GM19351 (cell line): Measurements from ENCODE around the gene FOXL3.
"Not testable (repeated sequence)": the region's sequence is repeated elsewhere in the genome, so short reads cannot be mapped to it uniquely, and the experiment has no call there.

Source experiments
- ATAC-seq: cut with Tn5 transposase; IDR thresholded peaks from one replicate; pipeline ENCODE4 v1.9.1; 2021; ENCODE audit warnings: mild to moderate bottlenecking, moderate library complexity; ENCODE audit not compliant: unreplicated experiment

Gene FOXL3

DNA sequence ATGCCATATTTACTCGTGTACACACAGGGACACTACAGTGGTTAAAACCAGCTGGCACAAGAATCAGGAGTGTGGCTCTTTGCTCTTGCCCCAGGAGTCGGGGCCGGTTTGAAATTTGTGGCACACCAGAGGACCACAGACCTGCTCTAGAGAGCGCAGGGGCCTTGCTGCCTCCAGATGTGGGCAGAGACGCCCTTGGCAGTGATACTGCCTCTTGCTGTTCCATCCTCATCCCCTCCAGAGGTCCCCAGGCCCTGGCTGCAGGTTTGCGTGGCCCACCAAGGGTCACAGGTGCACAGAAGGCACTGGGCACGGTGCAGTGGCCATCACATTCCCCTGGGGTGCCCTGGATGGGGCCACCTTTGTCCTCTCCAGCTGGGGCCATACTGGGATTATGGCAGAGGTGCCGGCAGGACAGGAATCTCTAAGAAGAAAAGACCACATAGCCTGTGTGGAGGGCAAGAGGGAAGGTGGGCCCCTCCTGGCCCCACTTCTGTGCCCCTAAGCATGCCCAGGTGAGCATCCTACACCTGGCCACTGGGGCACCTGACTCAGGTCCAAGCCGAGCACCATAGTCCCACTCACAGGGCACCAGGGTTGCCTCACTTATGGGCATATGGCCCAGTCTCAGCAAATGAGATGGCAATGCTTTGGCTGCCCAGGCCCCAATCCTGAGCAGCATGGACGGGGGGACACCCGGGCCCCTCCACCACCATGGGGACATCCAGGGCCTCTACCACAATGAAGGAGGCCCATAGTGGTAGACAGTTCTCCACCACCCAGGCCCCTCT lies 45.6 kb downstream of the FOXL3 start:
- no peak for ATAC-seq

- not testable (repeated sequence) for ATAC-seq
These were observed 46.2 kb downstream of the FOXL3 start for GRCh38 chr7:336149-336533.

DNA sequence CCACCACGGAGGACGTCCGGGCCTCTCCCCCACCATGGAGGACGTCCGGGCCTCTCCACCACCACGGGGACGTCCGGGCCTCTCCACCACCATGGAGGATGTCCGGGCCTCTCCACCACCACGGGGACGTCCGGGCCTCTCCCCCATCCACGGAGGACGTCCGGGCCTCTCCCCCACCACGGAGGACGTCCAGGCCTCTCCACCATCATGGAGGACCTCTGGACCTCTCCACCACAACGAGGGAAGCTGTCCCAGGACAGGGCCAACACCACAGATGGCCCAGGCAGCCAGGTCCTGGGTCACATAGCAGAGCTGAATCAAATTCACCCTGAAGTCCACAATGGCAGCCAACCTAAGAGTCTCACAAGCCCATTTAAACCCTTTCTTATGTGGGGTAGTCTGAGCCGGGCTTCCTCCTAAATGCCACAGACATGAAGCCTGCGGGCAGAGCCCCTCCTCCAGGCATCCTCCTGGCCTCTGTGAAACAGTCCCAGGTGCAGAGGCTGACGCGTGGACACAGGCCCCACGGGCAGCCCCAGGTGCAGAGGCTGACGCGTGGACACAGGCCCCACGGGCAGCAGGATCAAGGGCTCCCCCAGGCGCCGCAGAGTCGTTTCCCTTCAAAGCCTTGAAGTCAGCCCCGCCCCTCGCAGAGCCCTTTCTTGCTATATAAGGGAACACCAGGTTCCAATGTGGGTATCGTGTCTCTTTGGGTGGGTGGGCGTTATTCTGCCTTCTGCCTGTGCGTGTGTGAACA lies 47.0 kb downstream of the FOXL3 start:
- no peak for ATAC-seq

DNA sequence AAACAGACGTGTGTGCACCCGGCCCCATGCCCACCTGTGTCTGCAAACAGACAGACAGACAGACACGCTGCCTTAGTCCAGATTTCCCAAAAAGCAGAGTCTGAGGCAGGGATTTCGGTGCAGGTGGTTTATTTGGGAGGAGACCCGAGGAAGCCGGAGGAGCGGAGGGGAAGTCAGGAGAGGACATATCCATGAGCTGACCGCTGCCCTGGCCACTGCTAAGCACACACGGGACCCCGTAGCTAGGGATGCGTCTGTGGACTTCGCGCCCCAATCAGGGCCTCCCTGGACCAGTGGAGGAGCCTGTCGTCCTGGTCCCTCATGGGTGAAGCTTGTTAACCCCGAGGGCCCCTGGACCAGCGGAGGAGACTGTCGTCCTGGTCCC lies 47.6 kb downstream of the FOXL3 start:
- ATAC-seq = no peak

DNA sequence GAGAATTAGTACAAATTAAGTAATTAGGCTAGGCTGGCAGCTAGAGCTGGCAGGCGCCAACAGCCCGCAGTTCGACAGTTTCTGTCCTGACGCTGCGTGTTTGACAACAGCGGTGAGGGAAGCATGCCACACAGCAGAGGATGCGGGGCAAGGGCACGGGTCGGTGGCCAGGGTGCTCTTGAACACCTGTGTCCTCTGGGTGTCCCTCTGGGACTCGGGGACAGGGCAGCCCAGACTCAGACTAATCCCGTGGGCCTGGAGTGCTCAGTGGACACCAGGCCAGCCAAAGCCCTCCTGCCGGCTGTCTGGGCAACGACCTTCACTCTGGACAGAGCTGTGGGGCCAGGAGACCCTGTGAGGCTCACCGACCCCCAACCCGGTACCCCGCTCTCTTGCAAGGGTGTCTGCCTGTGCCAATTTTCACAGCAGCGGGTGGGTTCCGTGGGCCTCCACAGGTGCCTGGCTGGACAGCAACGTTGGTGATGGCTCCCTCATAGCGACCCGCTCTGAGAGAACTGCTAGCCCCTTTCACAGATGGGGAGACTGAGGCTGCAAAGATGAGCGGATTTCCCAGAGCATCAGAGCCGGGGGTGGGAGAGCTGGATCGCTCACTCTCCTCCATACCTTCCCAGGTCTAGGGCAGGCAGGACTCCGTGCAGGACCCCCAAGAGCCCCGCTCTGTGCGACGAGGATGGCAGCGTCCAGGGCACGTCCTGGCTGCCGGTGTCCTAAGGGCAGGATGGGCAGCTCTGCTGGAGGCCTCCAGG lies 48.5 kb downstream of the FOXL3 start:
- ATAC-seq = no peak

DNA sequence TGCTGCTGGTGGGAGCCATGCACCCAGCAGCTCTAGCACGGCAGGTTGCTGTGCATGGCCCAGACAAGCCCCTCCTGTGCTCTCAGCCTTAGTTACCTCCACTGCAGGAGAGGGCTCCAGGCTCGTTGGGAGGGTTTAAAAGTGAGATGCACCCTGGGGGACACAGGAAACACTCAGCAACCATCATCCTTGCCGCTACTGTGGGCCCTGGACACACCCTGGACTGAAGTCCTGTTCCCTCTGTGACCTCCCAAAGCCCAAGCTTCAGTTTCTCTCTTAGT lies 49.0 kb downstream of the FOXL3 start:
- no peak for ATAC-seq

- no peak for ATAC-seq
These were observed 49.7 kb downstream of the FOXL3 start for GRCh38 chr7:339696-340095.

GRCh38 chr7:340200-340937 lies 50.4 kb downstream of the FOXL3 start:
- ATAC-seq = no peak
